Keratinocyte (primary cell): ENCODE measurements around the gene MERTK. TPM values are rescaled to one million over a fixed set of nuclear protein-coding genes. Genes with fewer than 3 reads are reported as not detected.

Source experiments
- DNase-seq: peaks from one replicate; pipeline ENCODE4 v3.0.0-alpha.2; 2011; ENCODE audit warnings: low read depth, missing footprints, low spot score
- FAIRE-seq: peaks from 2 replicates; lab custom pipeline; 2011; peaks lifted over from hg19 to GRCh38; lab: Jason Lieb, UNC
- H2AFZ ChIP-seq: 2 replicates; pipeline ENCODE4 v1.6.0; 2012; ENCODE audit warnings: low read length, control low read depth, inconsistent platforms; ENCODE audit not compliant: control insufficient read depth
- H3K27ac ChIP-seq: 2 replicates; pipeline ENCODE4 v1.5.1; 2011; ENCODE audit warnings: low read length; ENCODE audit not compliant: control insufficient read depth, insufficient read depth
- H3K27me3 ChIP-seq: 3 replicates; pipeline ENCODE4 v1.6.0; 2011; ENCODE audit warnings: low read length; ENCODE audit not compliant: control insufficient read depth, insufficient read depth; ENCODE audit errors: extremely low read depth
- H3K36me3 ChIP-seq, 2 experiments: 2 replicates in 1 of 2; 3 replicates in 1 of 2; pipeline ENCODE4 v1.5.1; 2011; ENCODE audit warnings: low read length in 2 of 2, mild to moderate bottlenecking in 1 of 2; ENCODE audit not compliant: control insufficient read depth in 2 of 2, insufficient read depth in 2 of 2; ENCODE audit errors: extremely low read depth in 1 of 2
- H3K4me1 ChIP-seq: 3 replicates; pipeline ENCODE4 v1.5.1; 2011; ENCODE audit warnings: low read length; ENCODE audit not compliant: control insufficient read depth, insufficient read depth; ENCODE audit errors: extremely low read depth
- H3K4me2 ChIP-seq: 3 replicates; pipeline ENCODE4 v1.6.0; 2011; ENCODE audit warnings: low read depth, low read length; ENCODE audit not compliant: control insufficient read depth, insufficient read depth; ENCODE audit errors: extremely low read depth
- H3K4me3 ChIP-seq, 3 experiments: fragments of 200-600 bp in 1 of 3; sonication (generic) in 1 of 3; 2 replicates in 2 of 3; 3 replicates in 1 of 3; pipeline ENCODE4 v1.5.1; 2011 to 2016; ENCODE audit warnings: low read length in 3 of 3, mild to moderate bottlenecking in 3 of 3, control low read depth in 2 of 3, inconsistent platforms in 1 of 3, low read depth in 1 of 3, mixed read lengths in 1 of 3, mixed run types in 1 of 3, moderate library complexity in 1 of 3; ENCODE audit not compliant: control insufficient read depth in 2 of 3, insufficient read depth in 2 of 3; ENCODE audit errors: extremely low read depth in 1 of 3
- H3K79me2 ChIP-seq: 2 replicates; pipeline ENCODE4 v1.6.0; 2012; ENCODE audit warnings: low read length; ENCODE audit not compliant: control insufficient read depth, insufficient read depth
- H3K9ac ChIP-seq: 3 replicates; pipeline ENCODE4 v1.6.0; 2011; ENCODE audit warnings: low read length; ENCODE audit not compliant: control insufficient read depth, insufficient read depth; ENCODE audit errors: extremely low read depth
- H3K9me1 ChIP-seq: 3 replicates; pipeline ENCODE4 v1.6.0; 2011; ENCODE audit warnings: low read length; ENCODE audit not compliant: control insufficient read depth, insufficient read depth; ENCODE audit errors: extremely low read depth
- H3K9me3 ChIP-seq: 2 replicates; pipeline ENCODE4 v1.5.1; 2012; ENCODE audit warnings: low read depth, low read length; ENCODE audit not compliant: control insufficient read depth
- H4K20me1 ChIP-seq: 3 replicates; pipeline ENCODE4 v1.6.0; 2011; ENCODE audit warnings: low read length; ENCODE audit not compliant: control insufficient read depth, insufficient read depth; ENCODE audit errors: extremely low read depth
- CTCF ChIP-seq, 3 experiments: IDR thresholded peaks in 1 of 3; conservative IDR thresholded peaks in 1 of 3; optimal IDR thresholded peaks in 1 of 3; 2 replicates in 2 of 3; 3 replicates in 1 of 3; pipeline versions ENCODE3 to v1.5.1; 2011; ENCODE audit warnings: low read length in 3 of 3, mild to moderate bottlenecking in 3 of 3, moderate library complexity in 2 of 3, control low read depth in 1 of 3, inconsistent platforms in 1 of 3; ENCODE audit not compliant: insufficient read depth in 2 of 3; ENCODE audit errors: extremely low read depth in 1 of 3
- EZH2 ChIP-seq: IDR thresholded peaks from one replicate; pipeline ENCODE4 v1.6.1; 2012; ENCODE audit warnings: inconsistent platforms, mild to moderate bottlenecking, low read length, moderate library complexity
- dilution Hi-C: fragments of 300-500 bp; cut with MboI; formaldehyde crosslinking; loops from one replicate; pipeline ENCODE4 v1.7.0; 2020; ENCODE audit warnings: low sequenced_read_pairs; ENCODE audit not compliant: extremely low pct_ligation_motif_present
- polyA plus RNA-seq, 5 experiments: library from polyadenylated mRNA; depleted of rRNA in 3 of 5; stranded (reverse) in 3 of 5; stranded (forward) in 1 of 5; unstranded in 1 of 5; fragments of >200 nt; gene quantifications; 1 replicate in 1 of 5; 2 replicates in 3 of 5; 3 replicates in 1 of 5; pipeline versions ENCODE4 v1.2.1 to v1.2.3, GENCODE V29; 2011 to 2012; ENCODE audit warnings: missing spikeins in 2 of 5, low read depth in 1 of 5, low replicate concordance in 1 of 5

MERTK gene
- polyA plus RNA-seq, 1 donor (not counting 4 experiments of a cell fraction or from before 2014, with no cell fraction given) = 0.14 TPM

DNA sequence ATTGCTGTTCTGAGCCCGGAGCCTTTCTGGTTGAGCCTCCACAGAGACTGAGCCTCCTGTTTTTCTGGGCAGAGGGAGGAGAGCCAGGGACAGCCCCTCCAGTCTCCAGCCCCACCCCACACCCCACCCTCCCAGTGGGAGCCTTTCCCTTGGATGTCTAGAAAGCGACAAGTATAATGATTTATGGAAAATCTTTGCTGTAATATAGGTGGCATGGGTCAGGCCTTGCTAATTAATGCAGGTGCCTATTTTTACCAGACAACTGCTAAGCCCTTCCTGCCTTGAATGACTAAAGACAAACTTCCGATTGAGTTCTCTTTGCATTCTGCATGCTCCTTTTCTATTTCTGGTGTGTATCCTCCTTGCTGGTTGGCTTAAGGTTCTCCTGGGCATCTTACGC lies 43.1 kb downstream of the MERTK start:
- FAIRE-seq (no peak), DNase-seq (no peak)
- no peaks in the 10 kb centered on the region for H3K36me3 ChIP-seq
- H3K4me1 ChIP-seq = peaks cover 6% of the 10 kb centered on the region
- H3K27ac ChIP-seq = no peak overlapping the region
- no peak for TF ChIP-seq EZH2
- TF ChIP-seq CTCF (optimal IDR thresholded peaks at IDR 0.05 in 1 of 3, IDR thresholded peaks at IDR 0.05 in 1 of 3, conservative IDR thresholded peaks at IDR 0.05 in 1 of 3; ENCODE audit: extremely low read depth in 1 of 3, insufficient read depth in 2 of 3, low read length in 3 of 3) = no peak
- dilution Hi-C loops = no loop called here
- H3K9me1 ChIP-seq = no peaks in the 10 kb centered on the region
- no peak overlapping the region for H2AFZ ChIP-seq
- no peak overlapping the region for H3K9ac ChIP-seq
- H3K4me2 ChIP-seq = no peak overlapping the region
- H3K27me3 ChIP-seq = peaks cover 51% of the 10 kb centered on the region
- no peaks in the 10 kb centered on the region for H3K79me2 ChIP-seq
- no peaks in the 10 kb centered on the region for H3K9me3 ChIP-seq
- no peak overlapping the region for H3K4me3 ChIP-seq
- H4K20me1 ChIP-seq = peaks cover 6% of the 10 kb centered on the region

- H3K27me3 ChIP-seq = peaks cover 52% of the 10 kb centered on the region
- FAIRE-seq (no peak), DNase-seq (no peak)
- H3K4me3 ChIP-seq = no peak overlapping the region
- H3K4me1 ChIP-seq = peaks cover 15% of the 10 kb centered on the region
- H3K27ac ChIP-seq = no peak overlapping the region
- H2AFZ ChIP-seq = no peak overlapping the region
- no peak for TF ChIP-seq EZH2
- H4K20me1 ChIP-seq = peaks cover 8% of the 10 kb centered on the region
- dilution Hi-C loops = no loop called here
- no peaks in the 10 kb centered on the region for H3K9me3 ChIP-seq
- H3K79me2 ChIP-seq = no peaks in the 10 kb centered on the region
- H3K9me1 ChIP-seq = no peaks in the 10 kb centered on the region
- no peak overlapping the region for H3K4me2 ChIP-seq
- H3K9ac ChIP-seq = no peak overlapping the region
- no peaks in the 10 kb centered on the region for H3K36me3 ChIP-seq
Observed at GRCh38 chr2:111944531-111945210, 46.3 kb downstream of the MERTK start.
